Karpas-422 (cell line): ENCODE measurements around the gene UCP1. TPM values are rescaled to one million over a fixed set of nuclear protein-coding genes. Genes with fewer than 3 reads are reported as not detected.
A peak's percentile ranks its signal among the peaks of the same experiment; 100 is the strongest.

ENCODE experiments used
- DNase-seq: peaks from one replicate; pipeline ENCODE4 v3.0.0-alpha.2; 2015
- H2AFZ ChIP-seq: fragments of 200-600 bp; sonication (generic); 2 replicates; pipeline ENCODE4 v1.6.1; 2014; ENCODE audit warnings: antibody characterized with exemption, low read length, mixed read lengths
- H3K27ac ChIP-seq: fragments of 200-600 bp; sonication (generic); 2 replicates; pipeline ENCODE4 v1.5.1; 2014; ENCODE audit warnings: mild to moderate bottlenecking, low read length, moderate library complexity
- H3K27me3 ChIP-seq: fragments of 200-600 bp; sonication (generic); 2 replicates; pipeline ENCODE4 v1.6.1; 2014; ENCODE audit warnings: low read length, mixed read lengths
- H3K36me3 ChIP-seq: fragments of 200-600 bp; sonication (generic); 2 replicates; pipeline ENCODE4 v1.6.1; 2014; ENCODE audit warnings: low read length, mixed read lengths; ENCODE audit not compliant: insufficient read depth
- H3K4me1 ChIP-seq: fragments of 200-600 bp; sonication (generic); 2 replicates; pipeline ENCODE4 v1.6.1; 2014; ENCODE audit warnings: mild to moderate bottlenecking, low read length, mixed read lengths
- H3K4me2 ChIP-seq: fragments of 200-600 bp; sonication (generic); 2 replicates; pipeline ENCODE4 v1.6.1; 2014; ENCODE audit warnings: low read length, low read depth, mild to moderate bottlenecking; ENCODE audit not compliant: poor library complexity, severe bottlenecking
- H3K4me3 ChIP-seq: fragments of 200-600 bp; sonication (generic); 2 replicates; pipeline ENCODE4 v1.5.1; 2014; ENCODE audit warnings: mild to moderate bottlenecking, antibody characterized with exemption, low read length, mixed read lengths
- H3K79me2 ChIP-seq: fragments of 200-600 bp; sonication (generic); 2 replicates; pipeline ENCODE4 v1.6.1; 2014; ENCODE audit warnings: mild to moderate bottlenecking, low read length, mixed read lengths
- H3K9ac ChIP-seq: fragments of 200-600 bp; sonication (generic); 2 replicates; pipeline ENCODE4 v1.6.0; 2014; ENCODE audit warnings: low read length
- H3K9me2 ChIP-seq: fragments of 200-600 bp; sonication (generic), shearing (Covaris generic); replicated peaks from 2 replicates; pipeline ENCODE4 v1.6.0; 2014; ENCODE audit warnings: mild to moderate bottlenecking, low read length, moderate library complexity; ENCODE audit not compliant: insufficient read depth
- H3K9me3 ChIP-seq: fragments of 300-700, 200-600 bp; sonication (generic); 2 replicates; pipeline ENCODE4 v1.6.1; 2014; ENCODE audit warnings: low read length, mixed read lengths
- H4K20me1 ChIP-seq: fragments of 200-600 bp; sonication (generic); 2 replicates; pipeline ENCODE4 v1.6.1; 2014; ENCODE audit warnings: mild to moderate bottlenecking, antibody characterized with exemption, low read length, low read depth; ENCODE audit not compliant: insufficient read depth
- total RNA-seq: library from RNA; depleted of rRNA; stranded (reverse); fragments of >200 nt; shearing (Covaris generic); gene quantifications from 2 replicates; pipeline ENCODE4 v1.2.3, GENCODE V29; 2014; ENCODE audit warnings: low replicate concordance

Gene UCP1
- total RNA-seq, 1 experiment from 2014 or later: not detected

GRCh38 chr4:140571620-140572019 lies 2.9 kb upstream of the UCP1 start:
- no peaks in the 10 kb centered on the region for H4K20me1 ChIP-seq

DNA sequence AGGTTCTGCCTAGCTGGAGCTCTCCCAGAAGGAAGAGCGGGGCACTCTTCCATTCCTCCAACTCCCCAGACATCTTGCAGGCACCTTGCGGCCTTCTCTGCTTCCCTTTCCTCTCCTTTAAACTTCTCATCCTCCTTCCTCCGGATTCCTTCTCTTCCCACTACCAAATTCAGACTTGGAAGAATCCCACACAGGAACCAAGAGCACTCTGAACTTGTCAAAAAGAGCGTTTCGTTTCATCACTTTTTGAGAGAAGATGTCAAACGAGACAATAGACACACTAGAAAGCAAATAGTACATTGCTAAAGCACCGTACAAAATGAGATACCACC lies 512 bp upstream of the UCP1 start:
- H3K4me2 ChIP-seq: no peak overlapping the region

More at GRCh38 chr4:140571620-140572019, 2.9 kb upstream of the UCP1 start:
- Histone ChIP-seq H3K27ac (no peak overlapping the region), H3K9me3 (no peaks in the 10 kb centered on the region), H3K4me3 (no peak overlapping the region), H3K36me3 (no peaks in the 10 kb centered on the region), H3K4me2 (no peak overlapping the region), H3K79me2 (no peaks in the 10 kb centered on the region), H3K4me1 (no peaks in the 10 kb centered on the region; the same call in 1 of the 2 replicates), H2AFZ (no peak overlapping the region), H3K27me3 (no peaks in the 10 kb centered on the region), H3K9me2 (no peaks in the 10 kb centered on the region), H3K9ac (no peak overlapping the region)
- DNase-seq: no peak

DNA sequence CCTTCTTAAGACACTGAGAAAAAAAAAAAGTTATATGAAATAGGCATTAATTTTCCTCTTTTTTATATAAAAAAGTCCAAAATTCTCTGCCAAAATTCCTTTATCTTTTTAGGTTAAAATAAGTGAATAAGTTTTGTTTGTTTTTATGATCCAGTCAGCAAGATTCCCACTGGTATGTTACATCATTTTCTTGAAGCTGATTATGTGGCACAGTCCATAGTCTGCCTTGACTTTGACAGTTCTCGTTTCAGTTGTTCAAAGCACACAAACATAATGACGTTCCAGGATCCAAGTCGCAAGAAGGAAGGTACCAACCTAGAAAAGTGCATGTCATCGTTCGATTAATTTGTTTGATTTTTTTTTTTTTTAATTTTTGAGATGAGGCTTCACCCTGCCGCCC lies 9.1 kb downstream of the UCP1 start:
- no peaks in the 10 kb centered on the region for H3K9me3 ChIP-seq
- no peak overlapping the region for H2AFZ ChIP-seq
- no peaks in the 10 kb centered on the region for H3K36me3 ChIP-seq
- H3K79me2 ChIP-seq: no peaks in the 10 kb centered on the region
- H3K27me3 ChIP-seq: no peaks in the 10 kb centered on the region
- H3K4me1 ChIP-seq: no peaks in the 10 kb centered on the region
- H4K20me1 ChIP-seq: no peaks in the 10 kb centered on the region
- no peak overlapping the region for H3K4me3 ChIP-seq
- DNase-seq: no peak
- H3K9me2 ChIP-seq: no peaks in the 10 kb centered on the region
- no peak overlapping the region for H3K9ac ChIP-seq
- H3K4me2 ChIP-seq: no peak overlapping the region
- no peak overlapping the region for H3K27ac ChIP-seq

More for the DNA sequence above, 512 bp upstream of the UCP1 start:
- no peaks in the 10 kb centered on the region; the same call in 1 of the 2 replicates for H3K4me1 ChIP-seq
- H3K4me3 ChIP-seq: no peak overlapping the region
- no peaks in the 10 kb centered on the region for H3K79me2 ChIP-seq
- DNase-seq: no peak
- no peaks in the 10 kb centered on the region for H3K36me3 ChIP-seq
- no peaks in the 10 kb centered on the region for H3K27me3 ChIP-seq
- H3K9me3 ChIP-seq: no peaks in the 10 kb centered on the region
- H2AFZ ChIP-seq: no peak overlapping the region
- H3K27ac ChIP-seq: no peak overlapping the region
- no peaks in the 10 kb centered on the region for H3K9me2 ChIP-seq
- no peak overlapping the region for H3K9ac ChIP-seq
- no peaks in the 10 kb centered on the region for H4K20me1 ChIP-seq

DNA sequence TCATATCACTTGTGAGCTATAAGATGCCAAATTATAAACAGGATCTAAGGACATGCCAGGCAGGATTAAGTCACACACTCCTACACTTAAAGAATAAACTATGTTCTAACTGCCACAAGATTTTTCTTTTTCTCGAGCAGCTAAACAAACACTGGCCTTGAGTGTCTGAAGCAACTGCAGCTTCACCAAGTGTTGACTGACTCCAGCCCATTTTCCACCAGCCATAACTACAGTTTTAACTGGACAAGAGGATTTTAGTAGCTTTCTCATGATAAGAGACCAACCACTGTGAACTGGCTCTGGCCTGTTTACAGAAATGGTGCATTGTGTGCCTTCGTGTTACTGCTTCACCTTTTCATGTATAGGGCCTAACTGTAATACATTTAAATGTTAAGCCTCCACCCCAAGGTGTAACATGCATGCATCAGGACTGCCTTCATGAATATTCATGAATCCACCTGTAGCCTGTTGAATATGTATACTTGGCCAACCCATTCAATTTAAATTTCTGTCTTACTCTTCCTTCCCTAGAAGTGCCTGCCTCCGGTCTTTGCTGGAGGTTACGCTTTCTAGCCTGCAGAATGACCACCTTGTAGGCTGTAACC lies 10.8 kb downstream of the UCP1 start:
- Histone ChIP-seq H3K4me2 (no peak overlapping the region), H4K20me1 (no peaks in the 10 kb centered on the region), H3K79me2 (no peaks in the 10 kb centered on the region), H3K27ac (no peak overlapping the region), H3K4me1 (no peaks in the 10 kb centered on the region), H3K36me3 (no peaks in the 10 kb centered on the region), H2AFZ (no peak overlapping the region), H3K4me3 (no peak overlapping the region), H3K9ac (no peak overlapping the region), H3K9me3 (no peaks in the 10 kb centered on the region), H3K27me3 (no peaks in the 10 kb centered on the region), H3K9me2 (no peaks in the 10 kb centered on the region)
- no peak for DNase-seq

GRCh38 chr4:140556372-140557085 lies 12.2 kb downstream of the UCP1 start:
- Histone ChIP-seq H3K4me3 (no peak overlapping the region), H3K27me3 (no peaks in the 10 kb centered on the region), H3K27ac (no peak overlapping the region), H3K36me3 (no peaks in the 10 kb centered on the region; the same call in 1 of the 2 replicates), H3K9ac (no peak overlapping the region), H3K9me3 (no peaks in the 10 kb centered on the region), H2AFZ (no peak overlapping the region), H4K20me1 (no peaks in the 10 kb centered on the region), H3K9me2 (no peaks in the 10 kb centered on the region), H3K4me2 (no peak overlapping the region), H3K4me1 (no peaks in the 10 kb centered on the region), H3K79me2 (no peaks in the 10 kb centered on the region)
- no peak for DNase-seq

GRCh38 chr4:140533951-140534480 lies 34.7 kb downstream of the UCP1 start:
- Histone ChIP-seq H3K9ac (no peak overlapping the region), H3K27me3 (no peaks in the 10 kb centered on the region), H3K79me2 (no peaks in the 10 kb centered on the region), H2AFZ (no peak overlapping the region), H3K4me3 (no peak overlapping the region), H4K20me1 (no peaks in the 10 kb centered on the region), H3K4me2 (no peak overlapping the region), H3K9me3 (no peaks in the 10 kb centered on the region), H3K4me1 (no peaks in the 10 kb centered on the region), H3K9me2 (no peaks in the 10 kb centered on the region), H3K27ac (no peak overlapping the region), H3K36me3 (peaks cover 10% of the 10 kb centered on the region; the same call in 1 of the 2 replicates)
- DNase-seq: no peak

DNA sequence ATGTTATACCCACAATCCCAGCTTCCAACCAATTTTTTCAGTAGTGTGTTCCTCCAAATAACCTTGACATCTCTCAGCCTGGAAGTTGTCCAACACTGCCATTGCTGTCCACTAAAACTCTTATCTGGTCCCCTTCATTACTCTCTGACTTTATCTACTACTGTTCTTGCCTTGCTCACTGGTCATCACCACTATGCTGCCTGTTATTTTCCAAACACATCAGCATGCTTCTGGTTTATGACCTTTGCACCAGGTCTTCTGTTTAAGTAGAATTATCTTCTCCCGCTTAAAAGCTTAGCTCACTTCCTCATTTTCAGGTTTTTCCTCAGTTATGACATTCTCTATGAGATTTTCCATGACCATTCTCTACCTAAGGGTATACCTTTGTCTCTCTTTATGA lies 39.3 kb downstream of the UCP1 start:
- Histone ChIP-seq H3K27me3 (no peaks in the 10 kb centered on the region), H3K36me3 (peaks cover 20% of the 10 kb centered on the region), H3K9me3 (no peaks in the 10 kb centered on the region), H3K9ac (no peak overlapping the region), H3K27ac (no peak overlapping the region), H3K4me2 (no peak overlapping the region), H4K20me1 (no peaks in the 10 kb centered on the region), H3K4me1 (peaks cover 12% of the 10 kb centered on the region), H3K4me3 (no peak overlapping the region), H3K79me2 (peaks cover 29% of the 10 kb centered on the region), H3K9me2 (no peaks in the 10 kb centered on the region), H2AFZ (no peak overlapping the region)
- no peak for DNase-seq

DNA sequence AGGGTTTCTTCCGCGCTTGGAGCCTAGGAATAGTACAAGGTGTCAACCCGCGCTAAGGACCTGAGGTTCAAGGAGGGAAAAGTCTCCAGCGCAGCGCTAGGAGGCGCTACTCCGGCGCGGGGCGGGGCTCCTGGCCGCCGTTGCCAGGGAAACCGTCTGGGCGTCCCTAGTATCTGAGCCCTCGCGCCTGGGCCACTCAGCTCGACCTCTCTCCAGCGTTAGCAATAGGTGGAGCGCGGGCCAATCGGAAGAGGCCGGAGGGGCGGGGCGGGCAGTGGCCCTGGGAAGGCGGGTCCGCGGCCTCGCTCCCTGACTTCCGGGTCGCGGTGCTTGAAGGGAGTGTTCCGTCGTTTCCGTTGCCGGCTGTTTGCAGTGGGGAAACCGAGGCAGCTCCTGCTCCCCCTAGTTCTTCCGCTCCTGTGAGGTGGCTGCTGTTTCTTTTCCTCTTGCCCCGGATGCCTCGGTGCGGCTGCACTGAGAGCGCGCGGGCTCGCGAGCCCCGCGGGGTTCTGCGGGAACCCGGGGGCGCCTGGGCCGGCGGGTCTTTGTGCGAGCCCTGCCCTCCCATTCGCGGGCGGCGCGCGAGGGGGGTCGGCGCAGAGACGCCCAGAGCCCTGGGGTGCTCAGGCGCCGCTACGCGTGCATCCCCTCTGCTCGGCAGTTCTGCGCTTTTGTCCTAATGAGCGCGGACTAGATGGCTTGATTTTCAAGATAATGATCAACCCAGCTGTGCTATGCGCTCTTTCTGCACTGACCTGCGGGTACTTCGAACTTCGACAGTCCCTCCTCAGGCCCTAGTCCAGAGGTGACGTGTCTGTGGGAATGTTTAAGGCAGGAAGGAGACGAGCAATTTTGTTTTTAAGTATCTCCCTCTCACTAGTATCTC lies 44.7 kb downstream of the UCP1 start, which contains the start of gene ELMOD2:
Gene ELMOD2, plus strand, starts transcription at position 312 of the 886 bp plus-strand sequence. CDS start 1,261 bp downstream, outside the sequence.
- peak within 1 kb of the TSS; percentile 90 for H3K4me3 ChIP-seq
- H3K36me3 ChIP-seq: peaks cover 20% of the 10 kb centered on the region

More for the DNA sequence above, 44.7 kb downstream of the UCP1 start, which contains the start of gene ELMOD2:
- Histone ChIP-seq H3K4me2 (peak within 1 kb of the TSS; percentile 84), H3K27me3 (no peaks in the 10 kb centered on the region), H3K9me3 (no peaks in the 10 kb centered on the region), H3K9me2 (0 out of 2 replicates have a peak, but pooled peaks cover 5% of the 10 kb centered on the region), H2AFZ (peak within 1 kb of the TSS; percentile 86), H4K20me1 (no peaks in the 10 kb centered on the region), H3K4me1 (peaks cover 18% of the 10 kb centered on the region), H3K9ac (peak within 1 kb of the TSS; percentile 85), H3K27ac (peak within 1 kb of the TSS; percentile 46; the same call in 1 of the 2 replicates), H3K79me2 (peaks cover 32% of the 10 kb centered on the region)
- peak; percentile 99 for DNase-seq
